ENCODE results near the gene KRTAP12-3. TPM values are rescaled to one million over a fixed set of nuclear protein-coding genes. Genes with fewer than 3 reads are reported as not detected.
"Not testable (repeated sequence)": the region's sequence is repeated elsewhere in the genome, so short reads cannot be mapped to it uniquely, and the experiment has no call there.

KRTAP12-3 gene
- total and polyA plus RNA-seq, 11 donors: not detected

GRCh38 chr21:44694776-44695175 is 37.0 kb downstream of the KRTAP12-3 start:
- no peaks in the 10 kb centered on the region for H3K36me3 ChIP-seq
- H3K4me1 ChIP-seq: peaks cover 0 to 6% (median 0%) of the 10 kb centered on the region in 12 donors
- no peak overlapping the region for H3K4me3 ChIP-seq
- no peak for DNase-seq
- H3K9me3 ChIP-seq: peaks cover 0 to 27% (median 14%) of the 10 kb centered on the region in 12 donors
- WGBS, 4 donors: 65 to 72% (median 69%) methylated on average over 11 of the region's 11 CpGs
- intact Hi-C loops (cut with DNase I): no loop called here
- no peak for ATAC-seq
- H3K27ac ChIP-seq: no peak overlapping the region
- H3K27me3 ChIP-seq: peaks cover 0 to 34% (median 9%) of the 10 kb centered on the region in 9 donors
- TF ChIP-seq POLR2A (IDR thresholded peaks at IDR 0.05) (no peak), CTCF (IDR thresholded peaks at IDR 0.05) (no peak)

GRCh38 chr21:44695184-44695583 is 37.5 kb downstream of the KRTAP12-3 start:
- Histone ChIP-seq H3K36me3 (no peaks in the 10 kb centered on the region), H3K27me3 (peaks cover 0 to 38% (median 12%) of the 10 kb centered on the region in 9 donors), H3K4me1 (peaks cover 0 to 6% (median 0%) of the 10 kb centered on the region in 12 donors), H3K27ac (no peak overlapping the region), H3K4me3 (no peak overlapping the region), H3K9me3 (peaks cover 0 to 27% (median 14%) of the 10 kb centered on the region in 12 donors)
- DNase-seq: no peak
- intact Hi-C loops (cut with DNase I): no loop called here
- ATAC-seq: peak in 1 of 4 donors; percentile 31
- WGBS, 4 donors: 57 to 76% (median 67%) methylated on average over 8 of the region's 8 CpGs
- TF ChIP-seq POLR2A (IDR thresholded peaks at IDR 0.05): no peak
- TF ChIP-seq CTCF (IDR thresholded peaks at IDR 0.05): no peak

GRCh38 chr21:44695641-44696040 is 37.9 kb downstream of the KRTAP12-3 start:
- H3K27ac ChIP-seq: no peak overlapping the region
- H3K36me3 ChIP-seq: no peaks in the 10 kb centered on the region
- peaks cover 0 to 6% (median 0%) of the 10 kb centered on the region in 12 donors for H3K4me1 ChIP-seq
- intact Hi-C loops (cut with DNase I): no loop called here
- H3K9me3 ChIP-seq: peaks cover 0 to 27% (median 14%) of the 10 kb centered on the region in 12 donors
- peaks cover 0 to 42% (median 17%) of the 10 kb centered on the region in 9 donors for H3K27me3 ChIP-seq
- DNase-seq (no peak), ATAC-seq (no peak)
- H3K4me3 ChIP-seq: no peak overlapping the region
- 69 to 90% (median 76%) methylated on average over 8 of the region's 8 CpGs for WGBS, 4 donors
- TF ChIP-seq CTCF (IDR thresholded peaks at IDR 0.05): no peak
- no peak for TF ChIP-seq POLR2A (IDR thresholded peaks at IDR 0.05)

GRCh38 chr21:44696572-44696971 is 38.8 kb downstream of the KRTAP12-3 start:
- TF ChIP-seq POLR2A (IDR thresholded peaks at IDR 0.05): no peak
- no peak for TF ChIP-seq CTCF (IDR thresholded peaks at IDR 0.05)
- intact Hi-C loops (cut with DNase I): no loop called here
- Histone ChIP-seq H3K27ac (no peak overlapping the region), H3K4me1 (peaks cover 0 to 6% (median 0%) of the 10 kb centered on the region in 12 donors), H3K9me3 (peaks cover 0 to 27% (median 14%) of the 10 kb centered on the region in 12 donors), H3K27me3 (peaks cover 0 to 52% (median 24%) of the 10 kb centered on the region in 9 donors), H3K36me3 (no peaks in the 10 kb centered on the region), H3K4me3 (no peak overlapping the region)
- WGBS, 4 donors: 59 to 71% (median 63%) methylated on average over 10 of the region's 10 CpGs
- no peak for ATAC-seq
- DNase-seq: no peak

- WGBS, 4 donors: 31 to 50% (median 46%) methylated on average over 19 to 21 of the region's 21 CpGs
- intact Hi-C loops (cut with DNase I); ATAC-seq; H3K4me1 ChIP-seq; H3K27ac ChIP-seq; H3K36me3 ChIP-seq; DNase-seq; H3K4me3 ChIP-seq: not testable (repeated sequence)
- peaks cover 0 to 59% (median 31%) of the 10 kb centered on the region in 9 donors for H3K27me3 ChIP-seq
- peaks cover 0 to 22% (median 13%) of the 10 kb centered on the region in 12 donors for H3K9me3 ChIP-seq
Measured at GRCh38 chr21:44697172-44697810, 39.6 kb downstream of the KRTAP12-3 start, which contains the start of gene KRTAP10-12. TSS of gene KRTAP10-12 (plus strand) at chr21:44697172. CDS start at chr21:44697202, 30 bp downstream.

All from heart left ventricle (tissue), 16 donors.